Smooth muscle cell (in vitro differentiated cells): ENCODE measurements around the gene SLC1A3. TPM values are rescaled to one million over a fixed set of nuclear protein-coding genes. Genes with fewer than 3 reads are reported as not detected.
A peak's percentile ranks its signal among the peaks of the same experiment; 100 is the strongest.

Experiments
- DNase-seq: peaks from one replicate; lab custom pipeline; 2025; ENCODE audit not compliant: unreplicated experiment; lab: John Stamatoyannopoulos, UW
- H2AFZ ChIP-seq: fragments of 200-600 bp; sonication (generic); 2 replicates; pipeline ENCODE4 v1.6.0; 2016; ENCODE audit warnings: antibody characterized with exemption, low read depth, mild to moderate bottlenecking
- H3F3A ChIP-seq: fragments of 200-600 bp; sonication (generic); 2 replicates; pipeline ENCODE4 v1.6.0; 2017; ENCODE audit warnings: antibody characterized with exemption, low read depth
- H3K27ac ChIP-seq: fragments of 200-600 bp; sonication (generic); 2 replicates; pipeline ENCODE4 v1.5.1; 2016; ENCODE audit warnings: low read depth, mild to moderate bottlenecking
- H3K27me3 ChIP-seq: fragments of 200-600 bp; sonication (generic); 2 replicates; pipeline ENCODE4 v1.6.1; 2016; ENCODE audit warnings: low read depth, mild to moderate bottlenecking
- H3K36me3 ChIP-seq: fragments of 200-600 bp; sonication (generic); 2 replicates; pipeline ENCODE4 v1.5.1; 2016; ENCODE audit warnings: low read depth
- H3K4me1 ChIP-seq: fragments of 200-600 bp; sonication (generic); 2 replicates; pipeline ENCODE4 v1.5.1; 2016; ENCODE audit warnings: low read depth
- H3K4me2 ChIP-seq: fragments of 200-600 bp; sonication (generic); 2 replicates; pipeline ENCODE4 v1.6.0; 2016; ENCODE audit warnings: mild to moderate bottlenecking
- H3K4me3 ChIP-seq: fragments of 200-600 bp; sonication (generic); 2 replicates; pipeline ENCODE4 v1.5.1; 2016; ENCODE audit warnings: mild to moderate bottlenecking
- H3K79me2 ChIP-seq: fragments of 200-600 bp; sonication (generic); 2 replicates; pipeline ENCODE4 v1.6.0; 2016; ENCODE audit warnings: low read depth, mild to moderate bottlenecking
- H3K9ac ChIP-seq: fragments of 200-600 bp; sonication (generic); 2 replicates; pipeline ENCODE4 v1.6.0; 2016; ENCODE audit warnings: low read depth
- H3K9me3 ChIP-seq: fragments of 200-600 bp; sonication (generic); replicated peaks from 2 replicates; pipeline ENCODE4 v1.5.1; 2016; ENCODE audit warnings: low read depth
- H4K20me1 ChIP-seq: fragments of 200-600 bp; sonication (generic); 2 replicates; pipeline ENCODE4 v1.6.0; 2016; ENCODE audit warnings: low read depth
- WGBS: methylation state at CpG from one replicate; pipeline ENCODE4 v1.1.7; 2016; ENCODE audit warnings: low lambda C conversion rate; 5-methylcytosine and 5-hydroxymethylcytosine counted together
- polyA plus RNA-seq: library from polyadenylated mRNA; unstranded; fragments of >200 nt; fragmentation: Nextera tagmentation; extraction: Ambion mirVana; gene quantifications from 2 replicates; pipeline ENCODE4 v1.2.1, GENCODE V29; 2016
- total RNA-seq: library from RNA; depleted of rRNA; stranded (reverse); fragments of >200 nt; gene quantifications from 2 replicates; pipeline ENCODE4 v1.2.3, GENCODE V29; 2014
- TF ChIP-seq, protein P1 (sequence below): fragments of 200-600 bp; sonication (generic); IDR thresholded peaks from 2 replicates; pipeline ENCODE4 v1.5.1; 2017; ENCODE audit warnings: borderline replicate concordance, mild to moderate bottlenecking, antibody characterized with exemption; ENCODE audit not compliant: insufficient read depth, poor library complexity, severe bottlenecking

SLC1A3 gene
- total and polyA plus RNA-seq, 2 experiments from 2014 or later: 2.1 to 6.8 TPM

GRCh38 chr5:36570301-36571095 is 35.9 kb upstream of the SLC1A3 start:
- no peaks in the 10 kb centered on the region for H4K20me1 ChIP-seq
- no peaks in the 10 kb centered on the region for H3K79me2 ChIP-seq
- H3K9me3 ChIP-seq: no peaks in the 10 kb centered on the region
- H3K4me1 ChIP-seq: peaks cover 10% of the 10 kb centered on the region
- 40% methylated on average over 6 of the region's 6 CpGs for WGBS
- H3K4me2 ChIP-seq: peak overlapping the region; percentile 52
- TF ChIP-seq, protein P1, sequence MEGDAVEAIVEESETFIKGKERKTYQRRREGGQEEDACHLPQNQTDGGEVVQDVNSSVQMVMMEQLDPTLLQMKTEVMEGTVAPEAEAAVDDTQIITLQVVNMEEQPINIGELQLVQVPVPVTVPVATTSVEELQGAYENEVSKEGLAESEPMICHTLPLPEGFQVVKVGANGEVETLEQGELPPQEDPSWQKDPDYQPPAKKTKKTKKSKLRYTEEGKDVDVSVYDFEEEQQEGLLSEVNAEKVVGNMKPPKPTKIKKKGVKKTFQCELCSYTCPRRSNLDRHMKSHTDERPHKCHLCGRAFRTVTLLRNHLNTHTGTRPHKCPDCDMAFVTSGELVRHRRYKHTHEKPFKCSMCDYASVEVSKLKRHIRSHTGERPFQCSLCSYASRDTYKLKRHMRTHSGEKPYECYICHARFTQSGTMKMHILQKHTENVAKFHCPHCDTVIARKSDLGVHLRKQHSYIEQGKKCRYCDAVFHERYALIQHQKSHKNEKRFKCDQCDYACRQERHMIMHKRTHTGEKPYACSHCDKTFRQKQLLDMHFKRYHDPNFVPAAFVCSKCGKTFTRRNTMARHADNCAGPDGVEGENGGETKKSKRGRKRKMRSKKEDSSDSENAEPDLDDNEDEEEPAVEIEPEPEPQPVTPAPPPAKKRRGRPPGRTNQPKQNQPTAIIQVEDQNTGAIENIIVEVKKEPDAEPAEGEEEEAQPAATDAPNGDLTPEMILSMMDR: no peak
- H3F3A ChIP-seq: no peaks in the 10 kb centered on the region
- H2AFZ ChIP-seq: peak overlapping the region; percentile 30
- peak overlapping the region; percentile 53 for H3K27ac ChIP-seq
- no peak overlapping the region for H3K9ac ChIP-seq
- H3K4me3 ChIP-seq: no peak overlapping the region
- no peaks in the 10 kb centered on the region for H3K36me3 ChIP-seq
- no peaks in the 10 kb centered on the region for H3K27me3 ChIP-seq
- no peak for DNase-seq

GRCh38 chr5:36571401-36572042 is 34.9 kb upstream of the SLC1A3 start:
- TF ChIP-seq, protein P1: no peak
- Histone ChIP-seq H3K4me3 (no peak overlapping the region), H3K4me2 (no peak overlapping the region), H3K27me3 (no peaks in the 10 kb centered on the region), H3K27ac (no peak overlapping the region), H3K9ac (no peak overlapping the region), H3F3A (no peaks in the 10 kb centered on the region), H3K9me3 (no peaks in the 10 kb centered on the region), H3K79me2 (no peaks in the 10 kb centered on the region), H3K4me1 (peaks cover 10% of the 10 kb centered on the region), H4K20me1 (no peaks in the 10 kb centered on the region), H2AFZ (no peak overlapping the region), H3K36me3 (no peaks in the 10 kb centered on the region)
- WGBS: 89% methylated on average over 4 of the region's 4 CpGs
- DNase-seq: no peak

- Histone ChIP-seq H3F3A (no peaks in the 10 kb centered on the region), H3K4me1 (peaks cover 10% of the 10 kb centered on the region), H3K79me2 (no peaks in the 10 kb centered on the region), H3K27ac (peak overlapping the region; percentile 69), H4K20me1 (no peaks in the 10 kb centered on the region), H3K36me3 (no peaks in the 10 kb centered on the region), H2AFZ (no peak overlapping the region), H3K4me2 (peak overlapping the region; percentile 45), H3K9ac (no peak overlapping the region), H3K4me3 (no peak overlapping the region), H3K27me3 (no peaks in the 10 kb centered on the region), H3K9me3 (no peaks in the 10 kb centered on the region)
- 13% methylated on average over 2 of the region's 2 CpGs for WGBS
- TF ChIP-seq, protein P1: no peak
- DNase-seq: no peak
These were observed 33.0 kb upstream of the SLC1A3 start for GRCh38 chr5:36573438-36573837.
